ENCODE results near the gene LRP5.
"Not testable (repeated sequence)": the region's sequence is repeated elsewhere in the genome, so short reads cannot be mapped to it uniquely, and the experiment has no call there.

Gene LRP5

DNA sequence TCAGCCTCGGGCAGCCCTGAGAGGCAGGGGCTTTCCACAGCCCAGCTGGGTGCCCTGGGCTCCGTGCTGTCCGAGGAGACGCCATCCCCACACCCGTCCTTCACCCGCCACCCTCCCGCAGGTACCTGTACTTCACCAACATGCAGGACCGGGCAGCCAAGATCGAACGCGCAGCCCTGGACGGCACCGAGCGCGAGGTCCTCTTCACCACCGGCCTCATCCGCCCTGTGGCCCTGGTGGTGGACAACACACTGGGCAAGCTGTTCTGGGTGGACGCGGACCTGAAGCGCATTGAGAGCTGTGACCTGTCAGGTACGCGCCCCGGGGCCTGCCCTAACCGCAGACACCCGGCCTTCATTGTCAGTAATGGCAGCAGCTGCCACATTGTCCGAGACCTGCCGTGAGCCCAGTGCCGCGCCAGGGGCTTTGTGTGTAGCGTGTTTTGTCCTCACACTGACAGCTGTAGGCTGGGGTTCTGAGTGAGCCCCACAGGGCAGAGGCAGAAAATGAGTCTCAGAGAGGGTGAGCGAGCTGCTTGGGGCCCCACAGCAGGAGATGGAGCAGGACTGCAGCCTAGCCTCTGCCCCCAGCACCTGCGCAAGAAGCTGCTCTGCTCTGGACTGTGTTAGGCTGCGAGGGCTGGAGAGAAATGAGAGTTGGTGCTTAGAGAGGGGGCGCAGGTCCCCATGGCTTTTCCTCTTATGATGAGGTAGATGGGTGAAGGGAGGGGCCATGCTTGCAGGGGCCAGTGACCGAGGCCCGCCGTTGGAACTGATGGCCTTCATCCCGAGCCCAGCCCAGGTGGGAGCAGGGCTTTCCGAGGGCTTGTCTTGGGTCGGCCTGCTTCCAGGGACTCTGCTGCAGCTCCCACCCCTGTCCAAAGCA lies 112.8 kb downstream of the LRP5 start:
- DNase-seq: no peak

DNA sequence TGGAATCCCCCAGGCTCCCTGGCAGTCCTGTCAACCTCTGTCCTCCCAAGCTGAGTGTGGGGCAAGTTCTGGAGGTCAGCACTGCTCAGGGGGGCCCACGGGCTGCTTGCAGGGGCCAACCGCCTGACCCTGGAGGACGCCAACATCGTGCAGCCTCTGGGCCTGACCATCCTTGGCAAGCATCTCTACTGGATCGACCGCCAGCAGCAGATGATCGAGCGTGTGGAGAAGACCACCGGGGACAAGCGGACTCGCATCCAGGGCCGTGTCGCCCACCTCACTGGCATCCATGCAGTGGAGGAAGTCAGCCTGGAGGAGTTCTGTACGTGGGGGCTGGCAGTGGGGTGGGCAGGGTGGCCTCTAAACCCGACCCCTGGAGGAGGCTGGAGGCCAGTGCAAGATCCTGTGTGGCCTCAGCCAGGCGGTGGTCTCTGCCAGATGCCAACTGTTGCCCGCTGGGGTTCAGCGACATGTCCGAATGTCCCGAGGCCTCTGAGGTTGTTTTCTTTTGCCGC lies 113.5 kb downstream of the LRP5 start:
- no peak for DNase-seq

DNA sequence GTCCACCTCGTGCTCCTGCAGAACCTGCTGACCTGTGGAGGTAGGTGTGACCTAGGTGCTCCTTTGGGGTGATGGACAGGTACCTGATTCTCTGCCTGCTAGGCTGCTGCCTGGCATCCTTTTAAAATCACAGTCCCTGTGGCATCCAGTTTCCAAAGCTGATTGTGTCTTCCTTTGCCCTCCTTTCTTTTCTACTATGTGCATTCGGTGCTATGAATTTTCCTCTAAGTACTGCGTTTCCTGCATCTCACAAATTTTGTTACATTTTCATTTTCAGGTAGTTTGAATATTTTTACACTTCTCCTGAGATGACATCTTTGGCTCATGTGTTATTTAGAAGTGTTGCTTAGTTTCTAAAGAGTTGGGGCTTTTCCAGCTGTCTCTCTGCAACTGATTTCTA lies 117.3 kb downstream of the LRP5 start:
- no peak for DNase-seq

DNA sequence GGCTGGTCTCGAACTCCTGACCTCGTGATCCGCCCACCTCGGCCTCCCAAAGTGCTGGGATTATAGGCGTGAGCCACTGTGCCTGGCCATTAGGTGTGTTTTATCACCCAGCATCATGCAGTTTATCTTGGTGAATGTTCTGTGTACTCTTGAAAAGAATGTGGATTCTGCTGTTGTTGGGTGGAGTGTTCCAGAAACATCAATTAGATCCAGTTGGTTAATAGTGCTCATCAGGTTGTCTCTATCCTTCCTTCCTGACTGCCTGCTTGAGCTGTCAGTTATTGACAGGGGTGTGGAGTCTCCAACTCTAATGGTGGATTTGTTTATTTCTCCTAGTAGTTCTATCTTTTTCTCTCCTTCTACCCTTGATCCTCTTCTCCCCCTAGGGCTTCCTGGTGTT lies 118.0 kb downstream of the LRP5 start:
- DNase-seq: no peak

DNA sequence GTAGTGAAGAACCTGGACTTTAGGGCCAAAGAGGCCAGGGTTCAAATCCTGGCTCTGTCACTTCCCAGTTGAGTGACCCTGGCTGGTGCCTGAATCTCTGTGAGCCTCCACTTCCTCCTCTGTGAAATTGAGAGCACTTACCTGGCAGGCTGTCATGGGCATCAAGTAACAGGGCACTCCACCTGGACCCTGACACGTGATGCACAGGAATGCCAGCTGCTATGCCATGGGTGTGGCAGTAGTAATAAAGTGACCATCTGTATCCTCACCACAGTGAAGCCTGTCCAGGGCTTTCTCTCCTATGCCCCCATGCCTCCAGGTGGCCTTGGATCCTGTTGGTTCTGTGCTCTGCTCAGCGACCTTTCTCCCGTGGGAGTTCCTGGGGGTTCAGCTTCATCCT lies 118.4 kb downstream of the LRP5 start:
- no peak for DNase-seq

DNA sequence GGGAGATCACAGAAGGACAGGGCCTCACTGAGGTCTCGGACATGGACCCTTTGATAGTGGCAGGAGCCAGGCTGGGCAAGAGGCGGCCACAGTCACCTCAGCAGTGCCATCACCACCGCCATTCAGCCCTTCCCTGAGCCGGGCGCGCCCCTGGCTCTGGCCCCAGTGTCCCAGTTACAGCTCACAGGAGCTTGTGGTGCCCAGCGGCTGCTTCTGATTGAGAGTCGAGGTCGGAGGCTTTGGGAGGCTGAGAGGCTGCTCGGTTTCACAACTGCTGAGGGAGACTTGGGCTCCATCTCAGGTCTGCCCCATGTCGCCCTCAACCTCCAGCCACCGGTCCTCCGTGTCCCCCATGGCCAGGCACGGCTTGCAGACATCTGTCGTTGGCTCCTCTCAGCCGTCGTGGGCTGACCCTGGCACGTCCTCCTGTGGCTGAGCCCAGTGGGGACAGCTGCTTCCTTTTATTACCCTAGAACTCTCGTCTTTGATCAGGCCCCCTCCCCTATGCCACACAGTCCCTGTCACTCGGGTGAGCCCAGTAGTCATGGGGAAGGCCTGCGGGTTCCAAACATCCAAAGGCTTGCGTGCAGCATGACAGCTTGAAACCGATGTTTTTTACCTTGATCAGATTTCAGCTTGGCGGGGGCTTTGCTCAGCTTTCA lies 119.7 kb downstream of the LRP5 start:
- DNase-seq: no peak

DNA sequence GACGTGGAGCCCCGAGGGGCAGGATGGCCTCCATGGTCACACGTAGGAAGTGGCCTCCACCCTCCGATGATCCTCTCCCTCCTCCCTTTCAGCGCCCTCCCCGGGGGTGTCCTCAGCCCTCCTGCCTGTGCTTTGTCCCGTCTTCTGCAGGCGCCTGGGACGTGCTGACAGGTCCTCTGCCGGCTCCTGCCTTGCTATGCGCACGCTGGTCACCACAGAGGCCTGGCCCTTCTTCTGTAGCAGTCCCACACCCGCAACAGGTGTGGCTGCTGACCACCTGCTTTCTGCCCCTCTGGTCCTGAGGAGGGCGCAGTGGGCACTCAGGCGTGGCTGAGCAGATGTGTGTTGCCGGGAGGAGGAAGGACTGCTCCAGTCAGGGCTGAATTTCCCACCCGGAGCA lies 120.5 kb downstream of the LRP5 start:
- no peak for DNase-seq

DNA sequence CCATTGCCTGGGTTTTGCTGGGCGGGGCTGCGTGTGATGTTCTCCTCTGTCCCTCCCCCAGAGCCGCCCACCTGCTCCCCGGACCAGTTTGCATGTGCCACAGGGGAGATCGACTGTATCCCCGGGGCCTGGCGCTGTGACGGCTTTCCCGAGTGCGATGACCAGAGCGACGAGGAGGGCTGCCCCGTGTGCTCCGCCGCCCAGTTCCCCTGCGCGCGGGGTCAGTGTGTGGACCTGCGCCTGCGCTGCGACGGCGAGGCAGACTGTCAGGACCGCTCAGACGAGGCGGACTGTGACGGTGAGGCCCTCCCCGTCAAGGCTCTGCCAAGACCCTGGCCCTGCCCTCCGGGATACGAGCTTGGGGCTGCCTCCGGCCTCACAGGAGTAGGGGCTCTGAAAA lies 121.2 kb downstream of the LRP5 start:
- no peak for DNase-seq

DNA sequence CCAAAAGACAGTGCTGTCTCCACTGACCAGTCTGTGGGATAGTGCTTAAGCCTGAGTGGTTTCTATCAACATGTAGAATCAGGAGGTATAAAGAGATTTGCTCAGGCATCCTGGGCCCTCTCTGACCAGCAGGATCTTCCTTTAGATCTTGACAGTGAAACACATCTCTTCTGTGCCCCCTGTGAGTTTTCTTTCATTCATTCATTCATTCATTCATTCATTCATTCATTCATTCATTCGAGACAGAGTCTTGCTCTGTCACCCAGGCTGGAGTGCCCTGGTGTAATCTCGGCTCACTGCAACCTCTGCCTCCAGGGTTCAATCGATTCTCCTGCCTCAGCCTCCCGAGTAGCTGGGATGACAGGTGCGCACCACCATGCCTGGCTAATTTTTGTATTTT lies 121.8 kb downstream of the LRP5 start:
- not testable (repeated sequence) for DNase-seq

DNA sequence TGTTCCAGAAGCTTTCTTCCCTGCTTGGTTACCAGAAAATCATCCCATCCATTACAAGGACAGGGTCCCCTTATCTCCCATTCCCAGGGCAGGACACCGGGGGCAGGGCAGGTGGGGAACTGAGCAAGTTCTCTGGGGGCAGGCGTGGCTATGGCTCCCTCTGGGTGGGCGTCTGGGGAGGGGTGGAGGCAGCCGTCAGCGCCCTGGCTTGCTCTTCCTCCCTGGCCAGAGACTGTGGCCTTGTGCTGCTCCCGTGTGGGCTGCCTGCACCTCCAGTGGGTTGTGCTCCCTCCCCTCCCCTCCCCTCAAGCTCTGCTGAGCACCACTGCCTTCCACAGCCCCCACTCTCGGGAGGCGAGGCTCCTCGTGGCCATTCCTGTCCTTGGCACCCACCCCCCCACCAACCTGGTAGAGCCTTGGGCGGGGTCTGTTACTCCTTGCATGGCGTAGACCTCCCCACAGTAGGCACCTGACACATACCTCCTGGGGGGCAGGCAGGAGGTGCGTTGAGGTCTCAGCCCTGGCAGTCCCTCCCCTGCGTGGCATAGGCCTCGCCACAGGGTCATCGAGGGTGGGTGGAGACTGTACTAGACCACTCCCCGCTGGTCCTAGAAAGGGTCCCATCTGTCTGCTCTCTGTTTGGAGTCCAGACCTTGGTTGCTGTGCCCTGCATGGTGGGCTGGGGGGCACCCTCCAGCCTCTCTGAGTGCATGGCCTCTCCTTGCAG lies 123.9 kb downstream of the LRP5 start:
- no peak for DNase-seq

DNA sequence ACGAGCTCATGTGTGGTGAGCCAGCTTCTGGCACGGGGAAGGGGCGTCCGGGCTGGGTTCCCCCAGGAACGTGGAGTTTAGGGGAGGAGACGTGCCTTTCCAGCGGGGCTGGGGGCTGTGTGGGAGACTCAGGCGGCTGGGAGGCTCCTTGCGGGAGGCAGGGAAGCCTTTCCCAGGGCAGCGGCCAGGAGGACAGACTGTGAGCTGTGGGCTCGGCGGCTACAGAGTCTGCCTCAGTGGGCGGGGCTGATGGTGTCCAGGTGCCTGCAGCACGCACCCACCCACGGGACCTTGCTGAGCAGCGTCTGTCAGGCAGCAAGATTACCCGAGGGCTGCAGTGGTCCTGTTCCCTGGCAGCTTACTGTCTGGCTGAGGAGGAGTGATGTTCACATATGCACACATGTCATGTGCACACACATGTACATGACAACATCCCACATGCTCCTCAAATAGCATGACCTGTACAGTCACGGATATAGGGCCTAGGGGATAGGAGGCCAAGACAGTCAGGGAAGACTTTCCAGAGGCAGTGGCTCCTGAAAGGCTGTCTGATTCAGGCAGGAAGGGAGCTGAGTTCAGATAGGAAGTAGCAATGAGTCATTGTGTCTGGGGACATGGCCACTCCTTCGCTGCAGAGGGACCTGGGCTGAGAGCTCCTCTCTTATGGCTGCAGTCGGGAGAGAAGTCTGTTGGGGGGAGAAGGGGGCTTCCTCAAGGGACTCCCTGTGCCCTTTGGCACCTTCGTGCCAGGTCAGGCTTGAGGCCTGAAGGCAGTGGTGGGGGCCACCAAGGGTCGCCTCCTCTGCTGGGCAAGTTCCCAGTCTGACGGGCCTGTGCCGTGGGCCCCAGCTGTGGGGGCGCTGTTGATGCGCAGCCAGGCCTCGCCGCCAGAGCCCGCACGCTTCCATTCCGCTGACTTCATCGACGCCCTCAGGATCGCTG lies 124.9 kb downstream of the LRP5 start:
- DNase-seq: peak; percentile 84 to 87

DNA sequence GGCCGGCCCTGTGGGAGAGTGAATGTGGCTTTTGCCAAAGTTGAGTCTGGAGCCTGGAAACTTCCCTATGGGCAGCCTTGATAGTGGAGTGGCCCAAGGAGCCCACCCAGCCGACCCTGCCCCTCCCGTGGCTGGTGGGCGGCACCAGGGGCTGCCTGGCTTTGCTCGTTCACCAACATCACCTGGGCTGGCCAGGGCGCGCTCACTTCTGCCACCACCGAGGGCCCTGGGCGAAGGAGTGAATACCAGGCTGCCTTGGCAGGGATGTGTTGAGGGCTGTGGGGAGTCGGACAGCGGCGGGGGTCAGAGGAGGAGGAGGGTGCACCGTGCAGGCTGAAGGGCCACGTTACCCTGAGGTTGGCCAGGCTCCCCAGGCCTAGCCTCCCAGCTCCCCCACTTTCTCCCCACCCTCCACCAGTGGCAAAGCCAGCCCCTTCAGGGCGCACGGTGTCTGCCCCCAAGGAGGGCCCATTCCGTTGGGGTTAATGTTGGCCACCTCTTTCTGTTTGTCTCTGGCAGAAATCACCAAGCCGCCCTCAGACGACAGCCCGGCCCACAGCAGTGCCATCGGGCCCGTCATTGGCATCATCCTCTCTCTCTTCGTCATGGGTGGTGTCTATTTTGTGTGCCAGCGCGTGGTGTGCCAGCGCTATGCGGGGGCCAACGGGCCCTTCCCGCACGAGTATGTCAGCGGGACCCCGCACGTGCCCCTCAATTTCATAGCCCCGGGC lies 125.7 kb downstream of the LRP5 start:
- no peak for DNase-seq

DNA sequence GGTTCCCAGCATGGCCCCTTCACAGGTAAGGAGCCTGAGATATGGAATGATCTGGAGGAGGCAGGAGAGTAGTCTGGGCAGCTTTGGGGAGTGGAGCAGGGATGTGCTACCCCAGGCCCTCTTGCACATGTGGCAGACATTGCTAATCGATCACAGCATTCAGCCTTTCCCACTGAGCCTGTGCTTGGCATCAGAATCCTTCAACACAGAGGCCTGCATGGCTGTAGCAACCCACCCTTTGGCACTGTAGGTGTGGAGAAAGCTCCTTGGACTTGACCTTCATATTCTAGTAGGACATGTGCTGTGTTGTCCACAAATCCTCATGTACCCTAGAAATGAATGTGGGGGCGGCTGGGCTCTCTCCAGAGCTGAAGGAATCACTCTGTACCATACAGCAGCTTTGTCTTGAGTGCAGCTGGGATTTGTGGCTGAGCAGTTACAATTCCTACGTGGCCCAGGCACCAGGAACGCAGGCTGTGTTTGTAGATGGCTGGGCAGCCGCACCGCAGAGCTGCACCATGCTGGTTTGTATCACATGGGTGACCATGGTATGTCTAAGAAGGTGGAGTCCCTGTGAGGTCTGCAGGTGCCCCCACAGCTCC lies 126.4 kb downstream of the LRP5 start:
- no peak for DNase-seq

DNA sequence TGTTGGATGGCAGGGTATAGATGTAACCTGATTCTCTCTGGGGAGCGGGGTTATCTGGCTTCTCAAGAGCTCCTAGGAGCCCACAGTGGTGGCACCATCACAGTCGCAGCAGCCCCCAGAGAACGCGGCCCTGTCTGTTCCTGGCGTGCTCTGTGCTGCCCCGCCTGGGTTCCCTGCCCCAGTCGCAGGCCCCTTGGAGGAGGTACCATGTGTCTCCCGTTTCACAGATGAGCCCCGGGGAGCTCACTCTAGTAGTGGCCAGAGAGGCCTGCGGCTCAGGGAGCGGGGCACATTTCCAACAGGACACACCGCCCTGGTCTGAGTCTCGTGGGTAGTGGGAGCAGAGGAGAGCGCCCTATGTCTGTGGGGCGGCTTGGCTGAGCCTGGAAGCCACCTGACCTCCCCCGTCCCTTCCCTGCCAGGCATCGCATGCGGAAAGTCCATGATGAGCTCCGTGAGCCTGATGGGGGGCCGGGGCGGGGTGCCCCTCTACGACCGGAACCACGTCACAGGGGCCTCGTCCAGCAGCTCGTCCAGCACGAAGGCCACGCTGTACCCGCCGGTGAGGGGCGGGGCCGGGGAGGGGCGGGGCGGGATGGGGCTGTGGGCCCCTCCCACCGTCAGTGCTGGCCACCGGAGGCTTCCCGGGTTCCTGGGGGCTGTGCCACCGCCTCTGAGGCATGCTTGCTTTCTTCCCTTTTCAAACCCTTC lies 127.1 kb downstream of the LRP5 start:
- DNase-seq: no peak

DNA sequence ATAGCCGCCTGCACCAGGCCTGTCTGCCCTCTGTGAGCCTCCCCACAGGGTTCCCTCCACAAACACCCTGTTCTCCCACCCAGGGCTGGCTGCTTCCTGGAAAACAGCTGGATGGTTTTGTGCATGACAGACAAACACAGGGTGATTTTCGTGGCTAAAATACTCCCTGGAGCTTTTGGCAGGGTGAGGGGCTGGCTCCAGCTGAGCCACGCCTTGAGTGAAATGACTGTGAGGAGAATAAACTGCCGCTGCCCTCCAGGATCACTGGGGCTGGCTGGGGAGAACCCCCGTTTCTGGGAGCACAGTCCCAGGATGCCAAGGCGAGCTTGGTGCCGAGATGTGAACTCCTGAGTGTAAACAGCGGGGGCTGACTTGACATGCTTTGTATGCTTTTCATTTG lies 127.8 kb downstream of the LRP5 start:
- DNase-seq: no peak

DNA sequence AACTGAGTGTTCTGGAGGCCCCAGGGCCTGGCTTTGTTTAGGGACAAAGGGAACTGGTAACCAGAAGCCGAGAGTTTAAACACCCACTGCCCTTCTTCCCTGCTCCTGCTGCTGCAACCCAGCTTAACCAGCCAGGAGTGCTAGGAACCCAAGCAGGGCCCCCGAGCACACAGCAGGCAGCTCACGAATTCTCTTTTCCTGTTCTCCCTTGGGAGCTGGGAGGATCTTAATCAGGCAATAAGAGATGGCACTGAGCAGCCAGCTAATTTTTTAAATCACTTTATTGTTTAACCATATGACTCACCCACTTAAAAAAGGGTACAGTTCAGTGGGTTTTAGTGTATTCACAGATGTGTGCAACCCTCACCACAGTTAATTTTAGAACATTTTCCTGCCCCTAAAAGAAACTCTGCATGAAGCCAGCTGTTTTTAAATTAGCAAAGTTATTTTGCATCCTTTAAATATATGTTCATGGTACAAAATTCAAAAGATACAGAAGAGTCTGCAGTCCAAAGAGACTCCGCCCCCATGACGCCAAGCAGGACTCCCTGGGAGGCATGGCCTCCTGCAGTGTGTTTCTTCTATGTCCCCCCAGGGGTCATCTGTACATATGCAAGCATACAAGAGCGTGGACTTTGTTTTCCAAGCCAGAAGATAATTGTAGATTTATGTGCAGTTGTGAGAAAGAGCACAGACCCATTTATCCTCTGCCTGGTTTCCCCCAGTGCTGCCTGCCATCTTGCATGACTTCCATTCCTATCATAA lies 129.3 kb downstream of the LRP5 start:
- peak in 1 of 2 experiments; percentile 7 for DNase-seq

DNA sequence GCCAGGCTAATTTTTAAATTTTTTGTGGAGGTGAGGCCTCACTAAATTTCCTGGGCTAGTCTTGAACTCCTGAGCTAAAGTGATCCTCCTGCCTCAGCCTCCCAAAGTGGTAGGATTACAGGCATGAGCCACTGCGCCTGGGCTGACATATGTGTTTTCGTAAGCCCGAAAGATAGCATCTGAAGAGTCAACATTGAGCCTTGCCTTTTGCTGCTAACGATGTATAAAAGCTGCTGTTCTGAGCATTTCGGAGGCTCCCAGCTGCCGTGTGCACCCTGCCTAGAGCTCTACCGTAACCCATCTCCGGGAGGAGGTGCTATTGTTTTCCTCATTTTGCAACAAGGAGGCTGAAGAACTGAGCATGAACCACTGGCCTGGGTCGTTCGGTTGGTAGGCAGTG lies 130.0 kb downstream of the LRP5 start:
- no peak for DNase-seq

DNA sequence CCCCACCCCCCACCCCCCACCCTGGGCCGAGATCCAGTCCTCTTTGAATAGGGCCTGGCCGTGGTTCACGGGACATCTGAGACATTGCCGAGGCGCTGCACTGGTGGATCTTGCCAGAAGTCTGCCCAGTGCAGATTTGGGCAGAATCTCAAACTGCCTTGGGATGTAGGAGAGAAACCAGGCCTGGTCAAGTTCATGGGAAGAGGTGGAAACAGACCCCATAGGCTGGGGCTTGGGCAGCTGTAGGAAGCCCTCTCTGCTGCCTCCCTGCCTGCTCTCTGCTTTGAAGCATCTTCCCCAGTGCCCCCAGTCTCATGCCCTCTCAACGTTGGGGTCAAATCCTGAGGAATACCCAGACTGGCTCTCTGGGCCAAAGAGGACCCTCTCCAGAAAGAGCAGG lies 132.2 kb downstream of the LRP5 start:
- DNase-seq: no peak

DNA sequence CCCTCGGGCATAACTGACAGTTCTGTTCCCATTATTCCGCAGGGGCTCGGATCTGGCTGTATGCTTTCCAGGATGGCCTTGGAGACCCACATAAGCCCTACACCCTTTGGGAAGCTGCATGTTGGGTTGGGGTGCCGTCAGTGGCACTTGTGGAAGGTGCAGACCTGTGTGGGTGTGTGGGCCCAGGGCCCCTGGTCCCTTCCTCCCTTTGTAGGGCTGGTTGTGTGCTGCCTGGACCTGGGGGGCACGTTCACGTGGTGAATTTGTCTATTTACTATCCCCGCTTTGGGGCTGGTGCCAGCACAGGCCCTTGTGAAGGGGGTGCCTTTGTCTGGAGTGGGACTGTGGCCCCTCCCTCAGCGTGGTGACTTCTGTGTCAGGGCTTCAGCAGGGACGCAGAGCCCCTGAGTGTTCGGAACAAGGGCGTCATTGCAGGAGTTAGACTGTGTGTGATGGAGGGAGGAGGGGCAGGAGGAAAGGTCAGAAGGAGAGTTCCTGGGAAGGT lies 133.2 kb downstream of the LRP5 start:
- no peak for DNase-seq

Data from Kasumi-1 (cell line).